Hepatocyte (in vitro differentiated cells): ENCODE data around the gene CMSS1. TPM values are rescaled to one million over a fixed set of nuclear protein-coding genes. Genes with fewer than 3 reads are reported as not detected.

Source experiments
- DNase-seq: peaks from one replicate; pipeline ENCODE4 v3.0.0-alpha.2; 2016; ENCODE audit warnings: low spot score
- H2AFZ ChIP-seq: fragments of 200-600 bp; sonication (generic); 2 replicates; pipeline ENCODE4 v1.6.0; 2016; ENCODE audit warnings: antibody characterized with exemption, mild to moderate bottlenecking
- H3K27ac ChIP-seq: fragments of 200-600 bp; sonication (generic); 2 replicates; pipeline ENCODE4 v1.5.1; 2016; ENCODE audit warnings: mild to moderate bottlenecking
- H3K27me3 ChIP-seq: fragments of 200-600 bp; sonication (generic); 2 replicates; pipeline ENCODE4 v1.6.1; 2016
- H3K36me3 ChIP-seq: fragments of 200-600 bp; sonication (generic); replicated peaks from 2 replicates; pipeline ENCODE4 v1.5.1; 2016; ENCODE audit warnings: low read depth; ENCODE audit not compliant: insufficient read depth
- H3K4me1 ChIP-seq: fragments of 200-600 bp; sonication (generic); 2 replicates; pipeline ENCODE4 v1.5.1; 2016; ENCODE audit warnings: mild to moderate bottlenecking, moderate library complexity; ENCODE audit not compliant: insufficient read depth
- H3K4me2 ChIP-seq: fragments of 200-600 bp; sonication (generic); 2 replicates; pipeline ENCODE4 v1.6.0; 2016
- H3K4me3 ChIP-seq: fragments of 200-600 bp; sonication (generic); 2 replicates; pipeline ENCODE4 v1.5.1; 2016; ENCODE audit warnings: mild to moderate bottlenecking
- H3K79me2 ChIP-seq: fragments of 200-600 bp; sonication (generic); 2 replicates; pipeline ENCODE4 v1.6.0; 2017; ENCODE audit warnings: mild to moderate bottlenecking
- H3K9me2 ChIP-seq: fragments of 200-600 bp; sonication (generic); replicated peaks from 2 replicates; pipeline ENCODE4 v1.6.0; 2017; ENCODE audit warnings: mild to moderate bottlenecking; ENCODE audit not compliant: insufficient read depth
- H3K9me3 ChIP-seq: fragments of 200-600 bp; sonication (generic); 2 replicates; pipeline ENCODE4 v1.5.1; 2016; ENCODE audit warnings: low read depth, mild to moderate bottlenecking
- H4K20me1 ChIP-seq: fragments of 200-600 bp; sonication (generic); 2 replicates; pipeline ENCODE4 v1.6.0; 2016; ENCODE audit warnings: mild to moderate bottlenecking; ENCODE audit not compliant: insufficient read depth, poor library complexity, severe bottlenecking
- EZH2 ChIP-seq: fragments of 200-600 bp; sonication (generic); IDR thresholded peaks from 2 replicates; pipeline ENCODE4 v1.6.1; 2016; ENCODE audit warnings: antibody characterized with exemption, mild to moderate bottlenecking, borderline replicate concordance
- EZH2phosphoT487 ChIP-seq: fragments of 200-600 bp; sonication (generic); IDR thresholded peaks from one replicate; pipeline ENCODE4 v1.6.1; 2018; ENCODE audit warnings: antibody characterized with exemption, mild to moderate bottlenecking, low read depth, moderate library complexity; ENCODE audit not compliant: unreplicated experiment, severe bottlenecking
- WGBS: methylation state at CpG from one replicate; pipeline ENCODE4 v1.1.6; 2016; ENCODE audit warnings: low lambda C conversion rate; ENCODE audit errors: missing lambda C conversion rate; 5-methylcytosine and 5-hydroxymethylcytosine counted together
- polyA plus RNA-seq: library from polyadenylated mRNA; unstranded; fragments of >200 nt; fragmentation: Nextera tagmentation; extraction: Ambion mirVana; gene quantifications from 2 replicates; pipeline ENCODE4 v1.2.1, GENCODE V29; 2016
- total RNA-seq: library from RNA; depleted of rRNA; stranded (reverse); fragments of >200 nt; gene quantifications from 2 replicates; pipeline ENCODE4 v1.2.3, GENCODE V29; 2014
- TF ChIP-seq, protein P1 (sequence below): fragments of 200-600 bp; sonication (generic); IDR thresholded peaks from 2 replicates; pipeline ENCODE4 v1.5.1; 2016; ENCODE audit warnings: antibody characterized with exemption, mild to moderate bottlenecking; ENCODE audit not compliant: poor library complexity

CMSS1 gene
- total and polyA plus RNA-seq, 2 experiments from 2014 or later = 11.8 to 17.0 TPM

DNA sequence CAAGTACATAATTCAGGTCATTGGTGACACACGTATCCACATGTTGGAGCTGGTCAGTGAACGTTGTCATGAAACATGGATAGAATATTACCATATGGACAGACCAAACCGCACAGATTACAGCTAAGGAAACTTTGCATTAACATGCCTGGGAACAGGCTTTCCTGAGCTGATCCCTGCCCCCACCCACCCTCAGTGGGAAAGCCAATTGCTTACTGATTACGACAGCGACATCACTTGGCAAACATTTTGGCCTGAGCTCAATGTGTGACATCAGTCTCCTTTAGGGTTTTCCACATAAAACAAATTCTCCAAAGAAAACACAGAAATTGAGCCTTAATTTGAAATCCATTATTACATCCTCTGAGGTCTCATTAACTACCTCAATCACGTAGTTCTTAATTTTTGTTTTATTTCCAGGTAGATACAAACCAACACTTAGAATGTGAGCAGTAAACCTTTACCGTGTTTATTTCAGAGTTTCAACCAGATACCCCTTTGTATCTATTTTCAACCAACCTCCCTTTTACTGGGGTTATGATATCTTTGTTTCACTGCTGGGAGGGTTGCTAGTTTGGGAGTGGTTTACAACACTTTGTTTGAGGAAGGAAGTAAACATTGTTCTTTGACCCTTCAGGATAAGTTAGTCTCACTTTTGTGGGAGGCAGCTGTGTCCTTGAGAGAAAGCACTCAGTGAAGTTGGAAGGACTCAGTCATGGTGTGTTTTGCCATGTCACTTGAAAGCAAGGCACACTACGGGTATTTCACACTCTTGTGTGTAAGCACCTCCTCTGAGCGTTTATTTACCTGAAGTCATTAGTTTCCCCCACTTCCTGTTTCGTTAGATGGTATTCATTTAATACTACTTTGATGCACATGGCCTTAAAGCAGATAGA lies 103.1 kb downstream of the CMSS1 start:
- TF ChIP-seq EZH2phosphoT487 (no peak), EZH2 (no peak)
- TF ChIP-seq, protein P1, sequence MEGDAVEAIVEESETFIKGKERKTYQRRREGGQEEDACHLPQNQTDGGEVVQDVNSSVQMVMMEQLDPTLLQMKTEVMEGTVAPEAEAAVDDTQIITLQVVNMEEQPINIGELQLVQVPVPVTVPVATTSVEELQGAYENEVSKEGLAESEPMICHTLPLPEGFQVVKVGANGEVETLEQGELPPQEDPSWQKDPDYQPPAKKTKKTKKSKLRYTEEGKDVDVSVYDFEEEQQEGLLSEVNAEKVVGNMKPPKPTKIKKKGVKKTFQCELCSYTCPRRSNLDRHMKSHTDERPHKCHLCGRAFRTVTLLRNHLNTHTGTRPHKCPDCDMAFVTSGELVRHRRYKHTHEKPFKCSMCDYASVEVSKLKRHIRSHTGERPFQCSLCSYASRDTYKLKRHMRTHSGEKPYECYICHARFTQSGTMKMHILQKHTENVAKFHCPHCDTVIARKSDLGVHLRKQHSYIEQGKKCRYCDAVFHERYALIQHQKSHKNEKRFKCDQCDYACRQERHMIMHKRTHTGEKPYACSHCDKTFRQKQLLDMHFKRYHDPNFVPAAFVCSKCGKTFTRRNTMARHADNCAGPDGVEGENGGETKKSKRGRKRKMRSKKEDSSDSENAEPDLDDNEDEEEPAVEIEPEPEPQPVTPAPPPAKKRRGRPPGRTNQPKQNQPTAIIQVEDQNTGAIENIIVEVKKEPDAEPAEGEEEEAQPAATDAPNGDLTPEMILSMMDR = no peak
- Histone ChIP-seq H3K4me2 (peak overlapping the region; percentile 22), H3K4me1 (peaks cover 27% of the 10 kb centered on the region), H3K79me2 (no peaks in the 10 kb centered on the region), H3K4me3 (no peak overlapping the region), H2AFZ (peak overlapping the region; percentile 4), H3K27me3 (no peaks in the 10 kb centered on the region), H3K27ac (peak overlapping the region; percentile 90), H3K36me3 (no peaks in the 10 kb centered on the region), H3K9me3 (no peaks in the 10 kb centered on the region), H4K20me1 (no peaks in the 10 kb centered on the region), H3K9me2 (no peaks in the 10 kb centered on the region)
- peak; percentile 77 for DNase-seq
- 38% methylated on average over 10 of the region's 10 CpGs for WGBS

DNA sequence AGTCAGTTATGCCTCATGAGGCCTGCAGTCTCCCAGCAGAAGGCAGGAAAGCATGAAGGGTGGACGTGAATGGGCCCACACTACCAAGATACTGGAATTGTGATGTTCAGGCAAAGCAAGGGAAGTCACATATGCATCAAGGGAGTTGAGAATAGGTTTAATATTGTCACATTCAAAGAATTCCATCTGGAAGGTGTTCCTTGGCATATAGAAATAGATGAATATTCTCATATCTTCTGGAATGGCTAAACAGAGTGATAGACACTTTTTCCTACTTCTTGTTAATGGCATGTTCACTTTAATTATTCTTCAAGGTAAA lies 103.7 kb downstream of the CMSS1 start:
- H3K9me3 ChIP-seq = no peaks in the 10 kb centered on the region
- H4K20me1 ChIP-seq = no peaks in the 10 kb centered on the region
- H2AFZ ChIP-seq = no peak overlapping the region
- no peaks in the 10 kb centered on the region for H3K79me2 ChIP-seq
- H3K4me1 ChIP-seq = peaks cover 33% of the 10 kb centered on the region
- H3K4me2 ChIP-seq = peak overlapping the region; percentile 8
- DNase-seq = no peak
- H3K36me3 ChIP-seq = no peaks in the 10 kb centered on the region
- TF ChIP-seq EZH2phosphoT487 = no peak
- TF ChIP-seq, protein P1 = no peak
- TF ChIP-seq EZH2 = no peak
- peak overlapping the region; percentile 90 for H3K27ac ChIP-seq
- no peak overlapping the region for H3K4me3 ChIP-seq
- no peaks in the 10 kb centered on the region for H3K27me3 ChIP-seq
- 53% methylated on average over 1 of the region's 1 CpG for WGBS
- H3K9me2 ChIP-seq = no peaks in the 10 kb centered on the region

DNA sequence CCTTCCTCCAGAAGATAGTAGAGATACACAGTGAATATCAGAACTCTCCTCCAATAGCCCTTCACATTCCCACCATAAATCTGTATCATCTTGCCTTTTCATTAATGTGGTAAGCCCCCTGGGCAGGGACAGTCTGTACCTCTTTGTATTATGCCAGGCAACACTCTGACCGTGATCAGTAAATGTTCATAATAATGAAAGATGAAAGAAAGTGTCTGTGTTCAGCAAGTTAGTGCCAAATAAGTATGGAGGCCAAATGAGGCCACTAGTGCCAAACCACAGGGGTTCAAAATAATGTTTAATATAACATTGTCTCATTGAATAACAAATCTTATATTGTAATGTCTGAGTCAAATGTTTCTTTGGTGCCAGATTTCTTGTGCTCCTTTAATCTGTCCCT lies 104.3 kb downstream of the CMSS1 start:
- TF ChIP-seq EZH2 (no peak), EZH2phosphoT487 (no peak)
- TF ChIP-seq, protein P1 = no peak
- Histone ChIP-seq H2AFZ (no peak overlapping the region), H3K79me2 (no peaks in the 10 kb centered on the region), H3K27ac (peak overlapping the region; percentile 90), H4K20me1 (no peaks in the 10 kb centered on the region), H3K4me2 (no peak overlapping the region), H3K9me2 (no peaks in the 10 kb centered on the region), H3K27me3 (no peaks in the 10 kb centered on the region), H3K36me3 (no peaks in the 10 kb centered on the region), H3K9me3 (no peaks in the 10 kb centered on the region), H3K4me1 (peaks cover 33% of the 10 kb centered on the region), H3K4me3 (no peak overlapping the region)
- 88% methylated on average over 1 of the region's 1 CpG for WGBS
- DNase-seq = no peak
